ENCODE measurements around the gene MRPL23. TPM values are rescaled to one million over a fixed set of nuclear protein-coding genes. Genes with fewer than 3 reads are reported as not detected.

The MRPL23 gene
- total and polyA plus RNA-seq, 2 experiments from 2014 or later = 54.0 to 54.8 TPM

GRCh38 chr11:1927026-1927847 is 19.9 kb upstream of the MRPL23 start:
- 65% methylated on average over 16 of the region's 28 CpGs for WGBS (ENCODE audit: low lambda C conversion rate, missing lambda C conversion rate)
- peak overlapping the region; percentile 92 for H3K27ac ChIP-seq
- H4K20me1 ChIP-seq (ENCODE audit: insufficient read depth, poor library complexity, severe bottlenecking) = no peaks in the 10 kb centered on the region

DNA sequence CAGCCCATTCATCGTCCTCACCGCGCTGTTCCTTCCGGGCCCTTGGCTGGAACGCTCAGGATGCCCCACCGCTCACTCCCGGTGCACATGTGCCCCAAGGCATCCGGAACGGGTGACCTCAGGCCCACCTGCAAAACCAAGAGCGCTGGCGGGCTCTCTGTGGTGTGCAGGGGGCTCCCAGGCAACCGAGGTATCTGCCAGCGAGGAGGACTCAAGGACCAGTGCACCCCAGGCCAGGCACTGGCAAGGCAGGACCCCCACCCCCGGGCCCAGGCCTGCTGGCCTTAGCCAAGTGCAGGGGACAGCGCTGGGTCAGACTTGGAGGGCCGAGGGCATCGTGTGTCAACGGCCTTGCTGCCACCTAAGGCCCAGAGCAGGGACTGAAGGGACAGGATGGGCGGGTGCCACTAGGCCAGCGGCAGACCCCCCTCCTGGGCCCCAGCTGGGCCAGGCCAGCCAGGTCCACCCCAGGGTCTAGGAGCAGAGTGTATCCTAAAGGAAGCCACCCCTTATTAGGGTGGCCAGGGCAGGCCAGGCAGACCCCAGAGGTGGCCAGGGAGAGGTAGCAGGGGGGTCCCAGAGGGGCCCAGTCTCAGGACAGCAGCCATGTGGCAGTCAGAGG is 19.2 kb upstream of the MRPL23 start:
- no peak for DNase-seq (ENCODE audit: low spot score)
- peak overlapping the region; percentile 54 for H3K4me2 ChIP-seq
- no peaks in the 10 kb centered on the region for H3K9me2 ChIP-seq (replicated peaks; ENCODE audit: insufficient read depth)
- TF ChIP-seq EZH2 (IDR thresholded peaks at IDR 0.05; ENCODE audit: borderline replicate concordance) = no peak
- TF ChIP-seq, protein P1, sequence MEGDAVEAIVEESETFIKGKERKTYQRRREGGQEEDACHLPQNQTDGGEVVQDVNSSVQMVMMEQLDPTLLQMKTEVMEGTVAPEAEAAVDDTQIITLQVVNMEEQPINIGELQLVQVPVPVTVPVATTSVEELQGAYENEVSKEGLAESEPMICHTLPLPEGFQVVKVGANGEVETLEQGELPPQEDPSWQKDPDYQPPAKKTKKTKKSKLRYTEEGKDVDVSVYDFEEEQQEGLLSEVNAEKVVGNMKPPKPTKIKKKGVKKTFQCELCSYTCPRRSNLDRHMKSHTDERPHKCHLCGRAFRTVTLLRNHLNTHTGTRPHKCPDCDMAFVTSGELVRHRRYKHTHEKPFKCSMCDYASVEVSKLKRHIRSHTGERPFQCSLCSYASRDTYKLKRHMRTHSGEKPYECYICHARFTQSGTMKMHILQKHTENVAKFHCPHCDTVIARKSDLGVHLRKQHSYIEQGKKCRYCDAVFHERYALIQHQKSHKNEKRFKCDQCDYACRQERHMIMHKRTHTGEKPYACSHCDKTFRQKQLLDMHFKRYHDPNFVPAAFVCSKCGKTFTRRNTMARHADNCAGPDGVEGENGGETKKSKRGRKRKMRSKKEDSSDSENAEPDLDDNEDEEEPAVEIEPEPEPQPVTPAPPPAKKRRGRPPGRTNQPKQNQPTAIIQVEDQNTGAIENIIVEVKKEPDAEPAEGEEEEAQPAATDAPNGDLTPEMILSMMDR (IDR thresholded peaks at IDR 0.05; ENCODE audit: poor library complexity) = no peak
- TF ChIP-seq EZH2phosphoT487 (IDR thresholded peaks at IDR 0.05; ENCODE audit: low read depth, severe bottlenecking, unreplicated experiment) = no peak
- H3K4me3 ChIP-seq = no peak overlapping the region
- H4K20me1 ChIP-seq (ENCODE audit: insufficient read depth, poor library complexity, severe bottlenecking) = no peaks in the 10 kb centered on the region
- peak overlapping the region; percentile 92 for H3K27ac ChIP-seq
- H3K9me3 ChIP-seq (ENCODE audit: low read depth) = no peaks in the 10 kb centered on the region
- H2AFZ ChIP-seq = no peak overlapping the region
- H3K79me2 ChIP-seq = no peaks in the 10 kb centered on the region
- H3K36me3 ChIP-seq (replicated peaks; ENCODE audit: insufficient read depth, low read depth) = no peaks in the 10 kb centered on the region
- H3K27me3 ChIP-seq = no peaks in the 10 kb centered on the region
- 94% methylated on average over 20 of the region's 20 CpGs for WGBS (ENCODE audit: low lambda C conversion rate, missing lambda C conversion rate)
- peaks cover 46% of the 10 kb centered on the region for H3K4me1 ChIP-seq (ENCODE audit: insufficient read depth)

More at GRCh38 chr11:1927026-1927847, 19.9 kb upstream of the MRPL23 start:
- Histone ChIP-seq H2AFZ (peak overlapping the region; percentile 31), H3K79me2 (no peaks in the 10 kb centered on the region), H3K9me2 (replicated peaks; ENCODE audit: insufficient read depth) (no peaks in the 10 kb centered on the region), H3K4me1 (ENCODE audit: insufficient read depth) (peaks cover 46% of the 10 kb centered on the region), H3K4me3 (no peak overlapping the region), H3K36me3 (replicated peaks; ENCODE audit: insufficient read depth, low read depth) (no peaks in the 10 kb centered on the region), H3K9me3 (ENCODE audit: low read depth) (no peaks in the 10 kb centered on the region), H3K4me2 (peak overlapping the region; percentile 54), H3K27me3 (no peaks in the 10 kb centered on the region)
- DNase-seq (ENCODE audit: low spot score) = peak; percentile 72
- TF ChIP-seq EZH2 (IDR thresholded peaks at IDR 0.05; ENCODE audit: borderline replicate concordance) (no peak), EZH2phosphoT487 (IDR thresholded peaks at IDR 0.05; ENCODE audit: low read depth, severe bottlenecking, unreplicated experiment) (no peak)
- TF ChIP-seq, protein P1 (IDR thresholded peaks at IDR 0.05; ENCODE audit: poor library complexity) = no peak

- H3K4me1 ChIP-seq (ENCODE audit: insufficient read depth) = peaks cover 46% of the 10 kb centered on the region
- no peak overlapping the region for H3K4me2 ChIP-seq
- H3K9me2 ChIP-seq (replicated peaks; ENCODE audit: insufficient read depth) = no peaks in the 10 kb centered on the region
- no peak overlapping the region for H3K4me3 ChIP-seq
- H3K27me3 ChIP-seq = no peaks in the 10 kb centered on the region
- H4K20me1 ChIP-seq (ENCODE audit: insufficient read depth, poor library complexity, severe bottlenecking) = no peaks in the 10 kb centered on the region
- H2AFZ ChIP-seq = no peak overlapping the region
- WGBS (ENCODE audit: low lambda C conversion rate, missing lambda C conversion rate) = 82% methylated on average over 10 of the region's 13 CpGs
- no peaks in the 10 kb centered on the region for H3K36me3 ChIP-seq (replicated peaks; ENCODE audit: insufficient read depth, low read depth)
- TF ChIP-seq, protein P1 (IDR thresholded peaks at IDR 0.05; ENCODE audit: poor library complexity) = no peak
- TF ChIP-seq EZH2phosphoT487 (IDR thresholded peaks at IDR 0.05; ENCODE audit: low read depth, severe bottlenecking, unreplicated experiment) (no peak), EZH2 (IDR thresholded peaks at IDR 0.05; ENCODE audit: borderline replicate concordance) (no peak)
- H3K27ac ChIP-seq = peak overlapping the region; percentile 92
- no peaks in the 10 kb centered on the region for H3K79me2 ChIP-seq
- H3K9me3 ChIP-seq (ENCODE audit: low read depth) = no peaks in the 10 kb centered on the region
- DNase-seq (ENCODE audit: low spot score) = no peak
These were observed 18.7 kb upstream of the MRPL23 start for GRCh38 chr11:1928470-1928890.

Measured in hepatocyte (in vitro differentiated cells).